GM12878 (cell line): ENCODE measurements around the gene COPB1. TPM values are rescaled to one million over a fixed set of nuclear protein-coding genes. Genes with fewer than 3 reads are reported as not detected.

Experiments used
- ATAC-seq: fragments of 200-7000 bp; cut with Tn5 transposase; 3 replicates; pipeline ENCODE4 v1.9.1; 2020; ENCODE audit warnings: mild to moderate bottlenecking, moderate library complexity
- BruUV-seq: library from RNA; stranded (reverse); fragments of 400-500 nt; replicated peaks from 2 replicates; lab custom pipeline; 2021; lab: Mats Ljungman, UMichigan
- CTCF ChIA-PET: fragments of 300-600 bp; sonication (Branson Sonifier 250); formaldehyde crosslinking; extraction: SDS; loops from one replicate; lab custom pipeline; 2021; ENCODE audit warnings: inconsistent platforms; lab: Yijun Ruan, JAX
- POLR2A ChIA-PET: fragments of 350-600 bp; formaldehyde crosslinking; extraction: SDS; loops from one replicate; lab custom pipeline; 2021; ENCODE audit warnings: inconsistent platforms; lab: Charles Lee
- RAD21 ChIA-PET: fragments of 300-600 bp; sonication (Branson Sonifier 250); formaldehyde crosslinking; loops from one replicate; lab custom pipeline; 2023; ENCODE audit warnings: antibody characterized with exemption; ENCODE audit not compliant: unreplicated experiment; lab: Charles Lee
- SMC1A ChIA-PET: fragments of 300-600 bp; sonication (Branson Sonifier 250); formaldehyde crosslinking; loops from one replicate; lab custom pipeline; 2023; ENCODE audit not compliant: unreplicated experiment, uncharacterized antibody; lab: Charles Lee
- DNase-seq: peaks from one replicate; pipeline ENCODE4 v3.0.0-alpha.2; 2011; ENCODE audit warnings: low read depth, low spot score
- FAIRE-seq: peaks from 3 replicates; lab custom pipeline; 2011; peaks lifted over from hg19 to GRCh38; lab: Jason Lieb, UNC
- H2AFZ ChIP-seq: 2 replicates; pipeline ENCODE4 v1.6.0; 2011; ENCODE audit warnings: low read depth, low read length, control low read depth; ENCODE audit not compliant: control insufficient read depth
- H3K27ac ChIP-seq: 2 replicates; pipeline ENCODE4 v1.5.1; 2011; ENCODE audit warnings: control low read depth; ENCODE audit not compliant: control insufficient read depth, insufficient read depth
- H3K27me3 ChIP-seq, 2 experiments: replicated peaks in 1 of 2; 2 replicates each; pipeline versions ENCODE4 v1.6.0 to v1.6.1; 2011; ENCODE audit warnings: low read length in 1 of 2; ENCODE audit not compliant: control insufficient read depth in 2 of 2, insufficient read depth in 2 of 2
- H3K36me3 ChIP-seq, 2 experiments: 2 replicates each; pipeline ENCODE4 v1.5.1; 2011; ENCODE audit warnings: low read length in 1 of 2; ENCODE audit not compliant: control insufficient read depth in 2 of 2, insufficient read depth in 2 of 2
- H3K4me1 ChIP-seq: 2 replicates; pipeline ENCODE4 v1.6.1; 2011; ENCODE audit warnings: mild to moderate bottlenecking, low read length, moderate library complexity, mixed read lengths; ENCODE audit not compliant: control insufficient read depth, insufficient read depth
- H3K4me2 ChIP-seq: 2 replicates; pipeline ENCODE4 v1.6.0; 2011; ENCODE audit warnings: control low read depth; ENCODE audit not compliant: control insufficient read depth, insufficient read depth
- H3K4me3 ChIP-seq: fragments of 200-600 bp; sonication (generic); 2 replicates; pipeline ENCODE4 v1.5.1; 2016
- H3K79me2 ChIP-seq: 2 replicates; pipeline ENCODE4 v1.6.0; 2011; ENCODE audit warnings: low read length; ENCODE audit not compliant: control insufficient read depth, insufficient read depth
- H3K9ac ChIP-seq: 2 replicates; pipeline ENCODE4 v1.8.0; 2011; ENCODE audit warnings: low read length, control low read depth, mixed read lengths; ENCODE audit not compliant: control insufficient read depth, insufficient read depth
- H3K9me3 ChIP-seq: replicated peaks from 3 replicates; pipeline ENCODE4 v1.5.1; 2011; ENCODE audit warnings: mild to moderate bottlenecking, low read length; ENCODE audit not compliant: control insufficient read depth, insufficient read depth
- H4K20me1 ChIP-seq: 2 replicates; pipeline ENCODE4 v1.6.0; 2011; ENCODE audit not compliant: control insufficient read depth, insufficient read depth
- BCL11A ChIP-seq: IDR thresholded peaks from 2 replicates; pipeline ENCODE4 v1.6.1; 2011; ENCODE audit warnings: low read depth, low read length
- GABPA ChIP-seq: IDR thresholded peaks from 2 replicates; pipeline ENCODE4 v1.6.1; 2014; ENCODE audit warnings: antibody characterized with exemption, low read depth, mild to moderate bottlenecking, inconsistent platforms
- IKZF1 ChIP-seq: fragments of 450-650 bp; conservative IDR thresholded peaks from 2 replicates; pipeline ENCODE4 v1.6.1; 2017; ENCODE audit warnings: antibody characterized with exemption, mild to moderate bottlenecking
- PAX8 ChIP-seq: fragments of 450-650 bp; IDR thresholded peaks from 2 replicates; pipeline ENCODE4 v1.6.1; 2017; ENCODE audit warnings: mild to moderate bottlenecking, moderate library complexity
- SUZ12 ChIP-seq: fragments of 200-600 bp; sonication (generic); IDR thresholded peaks from one replicate; pipeline ENCODE4 v1.6.1; 2018; ENCODE audit warnings: antibody characterized with exemption, mild to moderate bottlenecking; ENCODE audit not compliant: unreplicated experiment
- TCF12 ChIP-seq: IDR thresholded peaks from 2 replicates; pipeline ENCODE4 v1.6.1; 2011; ENCODE audit warnings: low read depth, mild to moderate bottlenecking, low read length
- ZNF217 ChIP-seq: fragments of 450-650 bp; IDR thresholded peaks from 2 replicates; pipeline ENCODE4 v1.6.1; 2017; ENCODE audit warnings: antibody characterized with exemption, mild to moderate bottlenecking
- WGBS: methylation state at CpG from one replicate; pipeline ENCODE4 v1.1.6; 2016; ENCODE audit warnings: low lambda C conversion rate; ENCODE audit not compliant: insufficient replicate concordance, insufficient coverage; ENCODE audit errors: missing lambda C conversion rate; 5-methylcytosine and 5-hydroxymethylcytosine counted together
- in situ Hi-C: fragments of 300-500 bp; cut with MboI; formaldehyde crosslinking; loops from 9 replicates; pipeline ENCODE4 v1.14.3; 2018; ENCODE audit warnings: mixed read lengths
- intact Hi-C: fragments of 100-400 bp; cut with micrococcal nuclease; formaldehyde crosslinking; loops from one replicate; pipeline ENCODE4 v1.14.2; 2022; ENCODE audit not compliant: unreplicated experiment
- polyA plus RNA-seq, 11 experiments: library from polyadenylated mRNA; depleted of rRNA in 4 of 11; unstranded in 6 of 11; stranded (reverse) in 5 of 11; fragments of >200 nt; fragmentation: Nextera tagmentation in 4 of 11; fragmentation: Illumina TruSeq in 1 of 11; extraction: Ambion mirVana in 4 of 11; extraction: Trizol in 1 of 11; gene quantifications; 1 replicate in 1 of 11; 2 replicates in 10 of 11; pipeline versions ENCODE4 v1.2.1 to v1.2.3, GENCODE V29; 2011 to 2016; ENCODE audit warnings: inconsistent platforms in 2 of 11, missing spikeins in 2 of 11, low read depth in 1 of 11
- total RNA-seq, 4 experiments: library from RNA; depleted of rRNA in 3 of 4; stranded (reverse); fragments of >200 nt in 3 of 4; fragmentation: Illumina TruSeq in 1 of 4; extraction: Trizol in 1 of 4; gene quantifications; 2 replicates each; pipeline versions ENCODE4 v1.2.1 to v1.2.3, GENCODE V29; 2013 to 2021
- TF ChIP-seq, protein P1 (sequence below): IDR thresholded peaks from 2 replicates; pipeline ENCODE4 v1.6.1; 2011; ENCODE audit warnings: mild to moderate bottlenecking, low read depth, low read length, moderate library complexity; ENCODE audit not compliant: insufficient replicate concordance
- TF ChIP-seq, protein P2 (sequence below): IDR thresholded peaks from 2 replicates; pipeline ENCODE4 v1.6.1; 2012; ENCODE audit warnings: low read length, inconsistent platforms

The COPB1 gene
- total and polyA plus RNA-seq, 10 of the 15 experiments (the other 5 are each of a cell fraction or from before 2014, with no cell fraction given), result 67.0 to 149 (median 109) TPM

DNA sequence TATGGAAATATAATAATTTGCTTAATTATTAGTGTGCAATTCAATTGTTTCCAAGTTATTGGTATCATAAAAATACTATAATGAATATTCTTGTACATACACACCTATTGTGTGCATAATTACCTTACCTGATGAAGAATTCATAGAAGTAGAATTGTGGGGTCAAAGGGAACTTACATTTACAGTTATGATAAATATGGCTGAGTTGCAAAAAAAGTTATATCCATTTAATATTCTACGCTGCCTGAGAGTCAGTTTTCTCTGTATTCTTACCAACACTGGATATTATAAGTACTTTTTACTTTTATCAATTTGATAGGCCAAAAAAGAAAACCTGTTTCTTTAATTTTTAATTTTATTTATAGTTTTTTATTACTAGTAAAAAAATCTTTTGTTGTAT is 22.6 kb upstream of the COPB1 start:
- ChIA-PET POLR2A (no interaction called here), CTCF (interaction anchor here (2.0 kb wide), 1 partner anchor 12 kb away, joined by 7 read pairs; no protein-coding TSS in a partner anchor), SMC1A (interaction anchor here (1.2 kb wide), 1 partner anchor 22 kb away, joined by 4 read pairs; the partner anchor contains the start of gene COPB1), RAD21 (no interaction called here)
- in situ Hi-C loops (loop anchor here (5.0 kb wide), 1 partner anchor 385 kb away; no protein-coding TSS in a partner anchor), intact Hi-C loops (no loop called here)
- DNase-seq, result no peak
- Histone ChIP-seq H3K4me2 (no peak overlapping the region), H3K4me3 (no peak overlapping the region), H3K27ac (no peak overlapping the region), H3K9ac (no peak overlapping the region), H3K9me3 (no peaks in the 10 kb centered on the region), H2AFZ (no peak overlapping the region), H3K27me3 (no peaks in the 10 kb centered on the region), H3K4me1 (no peaks in the 10 kb centered on the region), H3K79me2 (peaks cover 33% of the 10 kb centered on the region), H3K36me3 (no peaks in the 10 kb centered on the region), H4K20me1 (no peaks in the 10 kb centered on the region)
- FAIRE-seq, result no peak
- 96% methylated on average over 1 of the region's 1 CpG for WGBS
- ATAC-seq, result no peak
- TF ChIP-seq GABPA (no peak), IKZF1 (no peak), PAX8 (no peak), TCF12 (no peak), ZNF217 (no peak), BCL11A (no peak), SUZ12 (no peak)
- TF ChIP-seq, protein P1, sequence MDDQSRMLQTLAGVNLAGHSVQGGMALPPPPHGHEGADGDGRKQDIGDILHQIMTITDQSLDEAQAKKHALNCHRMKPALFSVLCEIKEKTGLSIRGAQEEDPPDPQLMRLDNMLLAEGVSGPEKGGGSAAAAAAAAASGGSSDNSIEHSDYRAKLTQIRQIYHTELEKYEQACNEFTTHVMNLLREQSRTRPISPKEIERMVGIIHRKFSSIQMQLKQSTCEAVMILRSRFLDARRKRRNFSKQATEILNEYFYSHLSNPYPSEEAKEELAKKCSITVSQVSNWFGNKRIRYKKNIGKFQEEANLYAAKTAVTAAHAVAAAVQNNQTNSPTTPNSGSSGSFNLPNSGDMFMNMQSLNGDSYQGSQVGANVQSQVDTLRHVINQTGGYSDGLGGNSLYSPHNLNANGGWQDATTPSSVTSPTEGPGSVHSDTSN, result no peak
- TF ChIP-seq, protein P2, sequence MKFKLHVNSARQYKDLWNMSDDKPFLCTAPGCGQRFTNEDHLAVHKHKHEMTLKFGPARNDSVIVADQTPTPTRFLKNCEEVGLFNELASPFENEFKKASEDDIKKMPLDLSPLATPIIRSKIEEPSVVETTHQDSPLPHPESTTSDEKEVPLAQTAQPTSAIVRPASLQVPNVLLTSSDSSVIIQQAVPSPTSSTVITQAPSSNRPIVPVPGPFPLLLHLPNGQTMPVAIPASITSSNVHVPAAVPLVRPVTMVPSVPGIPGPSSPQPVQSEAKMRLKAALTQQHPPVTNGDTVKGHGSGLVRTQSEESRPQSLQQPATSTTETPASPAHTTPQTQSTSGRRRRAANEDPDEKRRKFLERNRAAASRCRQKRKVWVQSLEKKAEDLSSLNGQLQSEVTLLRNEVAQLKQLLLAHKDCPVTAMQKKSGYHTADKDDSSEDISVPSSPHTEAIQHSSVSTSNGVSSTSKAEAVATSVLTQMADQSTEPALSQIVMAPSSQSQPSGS, result no peak
- BruUV-seq, result no TSS peak
